ENCODE data around the gene TMEM88. TPM values are rescaled to one million over a fixed set of nuclear protein-coding genes. Genes with fewer than 3 reads are reported as not detected.

The TMEM88 gene
- total and polyA plus RNA-seq, 2 of the 13 experiments (the other 11 are each of a cell fraction or from before 2014, with no cell fraction given) = 0.31 to 0.66 TPM

- intact Hi-C loops (cut with micrococcal nuclease; ENCODE audit: unreplicated experiment) (no loop called here), in situ Hi-C loops (cut with HindIII; ENCODE audit: extremely low pct_ligation_motif_present, low pct_unique_long_range_greater_than_20kb) (loop anchor here (10.0 kb wide), 1 partner anchor 272 kb away; the partner anchor contains the start of gene CD68)
- ChIA-PET POLR2A (interaction anchor here (0.7 to 6.1 kb wide), 3 partner anchors 10 to 14 kb away, joined by 3 to 159 read pairs (median 5); partner anchors contain the start of gene KDM6B), CTCF (ENCODE audit: low intra/inter-chr PET ratio, low total read pairs) (no interaction called here)
- no peak for FAIRE-seq
- Histone ChIP-seq H3K27ac (ENCODE audit: extremely low read length, insufficient read depth, low read length) (no peak overlapping the region), H3K27me3 (ENCODE audit: control insufficient read depth in 1 of 2, insufficient read depth in 2 of 2, low read length in 2 of 2) (peaks cover 0 to 3% of the 10 kb centered on the region in 2 experiments; a peak in 1 of 5 replicates), H2AFZ (ENCODE audit: low read length) (no peak overlapping the region), H3K4me2 (ENCODE audit: low read depth, low read length) (no peak overlapping the region), H3K9me3 (ENCODE audit: low read length) (no peaks in the 10 kb centered on the region), H3K79me2 (ENCODE audit: insufficient read depth, low read length) (peaks cover 31% of the 10 kb centered on the region), H3K36me3 (replicated peaks in 1 of 2; ENCODE audit: control insufficient read depth in 1 of 2, insufficient read depth in 2 of 2, low read length in 2 of 2) (peaks cover 36 to 43% of the 10 kb centered on the region in 2 experiments), H3K4me1 (ENCODE audit: insufficient read depth, low read length) (peaks cover 9% of the 10 kb centered on the region), H3K4me3 (replicated peaks in 1 of 3; ENCODE audit: insufficient read depth in 1 of 3, low read depth in 2 of 3, low read length in 3 of 3) (no peak overlapping the region), H3K9ac (ENCODE audit: insufficient read depth, low read depth, low read length) (no peak overlapping the region), H4K20me1 (ENCODE audit: insufficient read depth, low read length) (peaks cover 24% of the 10 kb centered on the region)
- ATAC-seq = no peak
- DNase-seq (ENCODE audit: low spot score) = no peak
- 96% methylated on average over 31 of the region's 34 CpGs for WGBS (ENCODE audit: low lambda C conversion rate)
- no TSS peak for BruUV-seq (replicated peaks)
- TF ChIP-seq RBFOX2 (IDR thresholded peaks at IDR 0.05; ENCODE audit: low read depth, low read length) = 0 out of 2 replicates have a peak, but pooled peaks have one; percentile 37
- TF ChIP-seq RAD21 (CRISPR knock-in tag; IDR thresholded peaks at IDR 0.05) = no peak
- TF ChIP-seq BCLAF1 (IDR thresholded peaks at IDR 0.05) = no peak
- no peak for TF ChIP-seq RFX1 (IDR thresholded peaks at IDR 0.05)
- TF ChIP-seq POLR2A (IDR thresholded peaks at IDR 0.05; ENCODE audit: insufficient read depth in 1 of 2, low read depth in 2 of 2, low read length in 2 of 2) = 0 out of 4 replicates have a peak, but pooled peaks of 1 of the 2 experiments have one; percentile 18
Measured at GRCh38 chr17:7846765-7847661, 7.9 kb upstream of the TMEM88 start.

Data from HepG2 (cell line).